UCSD-AML1 (cell line): ENCODE data around the gene PTPRF.
"Not testable (repeated sequence)": the region's sequence is repeated elsewhere in the genome, so short reads cannot be mapped to it uniquely, and the experiment has no call there.

Experiments used
- DNase-seq: peaks from one replicate; lab custom pipeline; 2025; ENCODE audit not compliant: unreplicated experiment; lab: John Stamatoyannopoulos, UW

Gene PTPRF

DNA sequence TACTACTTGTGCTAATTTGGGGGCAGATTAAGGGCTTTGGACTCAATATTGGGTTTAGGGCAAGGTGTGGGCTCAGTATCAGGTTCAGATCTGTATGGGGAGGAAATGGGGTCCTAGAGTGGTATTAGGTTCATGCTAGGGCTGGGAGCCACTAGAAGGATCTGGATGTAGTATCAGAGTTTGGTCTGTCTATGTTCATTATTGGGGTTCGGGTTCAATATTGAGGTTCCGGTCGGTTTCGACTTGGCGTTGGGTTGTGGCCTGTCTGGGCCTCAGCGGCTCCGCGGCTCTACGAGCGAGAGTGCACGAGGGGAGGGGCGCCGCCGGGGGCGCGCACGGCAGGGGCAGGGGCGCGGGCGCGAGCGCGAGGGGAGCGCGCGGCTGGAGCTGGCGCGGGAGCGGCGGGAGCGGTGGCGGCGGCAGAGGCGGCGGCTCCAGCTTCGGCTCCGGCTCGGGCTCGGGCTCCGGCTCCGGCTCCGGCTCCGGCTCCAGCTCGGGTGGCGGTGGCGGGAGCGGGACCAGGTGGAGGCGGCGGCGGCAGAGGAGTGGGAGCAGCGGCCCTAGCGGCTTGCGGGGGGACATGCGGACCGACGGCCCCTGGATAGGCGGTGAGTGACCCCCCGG, at the start of gene PTPRF:
Gene PTPRF, plus strand, starts transcription at position 401 of the 624 bp plus-strand sequence. CDS start 14,193 bp downstream, outside the sequence.
- no peak for DNase-seq

DNA sequence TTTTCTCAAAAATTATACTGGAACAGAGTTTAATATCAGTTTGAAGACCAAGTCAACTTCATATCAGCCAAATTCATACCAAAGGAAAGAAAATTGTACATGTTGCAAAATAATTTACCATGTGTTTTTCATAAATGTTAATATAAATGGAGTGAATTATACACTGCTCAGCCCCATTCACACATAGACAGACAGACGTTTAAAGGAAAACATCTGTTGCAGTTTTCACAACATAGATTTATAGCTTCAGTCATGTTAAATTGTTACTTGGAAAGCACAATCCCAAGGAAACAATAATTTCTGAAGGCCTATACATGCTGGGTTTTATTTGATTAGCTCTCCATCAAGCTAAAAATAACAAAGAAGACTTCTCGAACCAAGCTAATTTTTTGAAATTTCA, 49.2 kb upstream of the PTPRF start:
- DNase-seq: no peak

DNA sequence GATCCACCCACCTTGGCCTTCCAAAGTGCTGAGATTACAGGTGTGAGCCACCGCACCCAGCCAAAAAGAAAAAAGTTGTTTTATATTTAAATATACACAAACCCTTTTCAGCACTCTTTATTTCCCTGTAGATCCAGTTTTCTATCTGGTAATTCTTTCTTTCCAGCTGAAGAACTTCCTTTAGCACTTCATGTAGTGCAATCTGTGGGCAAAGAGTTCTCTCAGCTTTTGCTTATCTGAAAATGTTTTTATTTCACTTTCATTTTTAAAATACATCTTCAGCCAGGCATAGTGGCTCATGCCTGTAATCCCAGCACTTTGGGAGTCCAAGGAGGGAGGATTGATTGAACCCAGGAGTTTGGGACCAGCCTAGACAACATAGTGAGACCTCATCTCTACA, 48.5 kb upstream of the PTPRF start:
- no peak for DNase-seq

DNA sequence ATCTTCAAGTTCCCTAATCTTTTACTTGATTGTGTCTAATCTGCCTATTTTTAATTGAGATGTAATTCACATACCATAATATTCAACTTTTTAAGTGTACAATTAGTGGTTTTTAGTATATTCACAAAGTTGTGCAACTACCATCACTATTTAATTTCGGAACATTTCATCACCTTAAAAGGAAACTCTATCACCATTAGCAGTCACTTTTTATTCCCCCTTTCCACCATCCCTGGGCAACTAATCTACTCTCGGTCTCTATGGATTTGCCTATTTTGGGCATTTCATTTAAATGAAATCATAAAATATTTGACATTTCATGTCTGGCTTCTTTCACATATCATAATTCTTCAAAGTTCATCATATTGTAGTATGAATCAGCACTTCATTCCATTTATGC, 46.3 kb upstream of the PTPRF start:
- DNase-seq: no peak

DNA sequence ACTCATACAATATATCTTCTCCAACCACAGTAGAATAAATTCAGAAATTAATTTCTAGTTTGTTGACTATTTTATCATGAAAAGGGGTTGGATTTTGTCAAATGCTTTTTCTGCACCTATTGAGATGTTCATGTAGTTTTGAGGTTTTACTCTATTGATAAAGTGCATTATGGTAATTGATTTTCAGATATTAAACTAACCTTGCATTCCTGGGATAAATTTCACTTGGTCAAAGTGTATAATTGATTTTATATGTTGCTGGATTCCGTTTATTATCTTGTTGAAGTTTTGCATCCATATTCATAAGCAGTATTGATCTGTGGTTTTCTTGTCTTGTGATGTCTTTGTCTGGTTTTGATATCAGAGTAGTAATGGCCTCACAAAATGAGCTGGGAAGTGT, 42.5 kb upstream of the PTPRF start:
- DNase-seq: no peak

DNA sequence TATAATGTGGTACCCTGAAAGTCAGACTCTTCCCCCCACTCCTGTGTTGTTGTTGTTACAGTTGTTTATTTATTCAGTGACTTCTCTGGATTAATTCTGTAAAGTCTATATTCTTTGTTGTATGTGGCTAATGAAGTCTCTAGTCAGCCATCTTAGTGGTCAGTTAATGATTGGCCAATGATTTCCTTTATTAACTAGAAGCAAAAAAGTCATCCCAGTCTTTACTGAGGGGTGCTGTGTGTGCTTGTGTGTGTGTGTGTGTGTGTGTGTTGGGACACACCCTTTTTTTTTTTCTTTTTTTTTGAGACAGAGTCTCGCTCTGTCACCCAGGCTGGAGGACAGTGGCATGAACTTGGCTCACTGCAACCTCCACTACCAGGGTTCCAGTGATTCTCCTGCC, 39.6 kb upstream of the PTPRF start:
- no peak for DNase-seq

DNA sequence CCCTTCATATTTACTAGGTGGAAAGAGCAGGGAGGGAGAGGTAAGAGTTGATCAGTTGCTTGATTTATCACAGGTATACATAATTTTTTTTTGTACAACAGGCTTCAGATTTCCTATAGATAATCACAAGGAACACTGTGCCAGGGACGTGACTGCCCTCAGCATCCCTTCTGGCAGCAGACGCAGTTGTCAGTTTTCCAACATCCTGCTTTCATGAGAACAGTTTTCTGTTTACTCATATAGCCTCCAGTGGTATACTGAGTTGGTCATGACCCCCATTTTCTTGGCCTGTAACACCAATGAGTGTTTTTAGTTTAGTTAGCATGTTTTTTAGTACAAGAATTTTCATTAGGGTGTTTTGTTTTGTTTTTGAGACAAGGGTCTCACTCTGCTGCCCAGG, 37.9 kb upstream of the PTPRF start:
- no peak for DNase-seq

DNA sequence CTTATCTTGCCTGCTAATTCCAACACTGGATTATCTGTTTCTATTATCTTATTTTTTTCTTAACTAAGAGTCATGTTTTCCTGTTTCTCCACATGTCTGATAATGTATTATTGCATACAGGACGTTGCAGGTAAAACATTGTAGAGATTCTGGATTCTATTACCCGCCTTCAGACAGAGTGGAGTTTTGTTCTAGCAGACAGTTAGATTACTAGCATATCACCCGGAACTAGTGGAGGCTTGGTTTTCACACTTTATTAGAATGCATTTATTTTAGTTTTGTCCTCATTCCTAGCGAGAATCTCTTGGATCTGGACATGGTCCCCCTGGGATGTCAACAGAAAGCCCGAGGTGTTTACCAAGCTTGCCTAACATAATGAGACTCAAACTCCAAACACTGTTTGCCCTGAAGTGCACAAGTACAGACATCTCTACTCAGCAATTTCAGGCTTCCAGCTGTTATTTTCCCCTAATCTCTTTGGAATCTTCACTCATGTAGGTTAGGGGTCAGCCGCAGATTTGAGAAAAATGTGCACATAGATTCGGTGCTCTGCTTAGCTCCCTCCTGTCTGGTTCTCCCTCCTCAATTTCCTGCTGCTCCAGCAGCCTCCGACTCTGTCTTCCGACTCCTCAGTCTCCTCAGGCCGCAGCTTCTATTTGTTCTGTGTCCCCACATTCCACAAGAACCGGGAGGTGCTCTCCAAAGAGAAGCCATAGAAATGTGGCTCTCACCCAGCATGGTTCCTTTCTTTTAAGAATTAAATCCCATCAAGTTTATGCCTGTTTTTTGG, 36.8 kb upstream of the PTPRF start:
- DNase-seq: no peak

DNA sequence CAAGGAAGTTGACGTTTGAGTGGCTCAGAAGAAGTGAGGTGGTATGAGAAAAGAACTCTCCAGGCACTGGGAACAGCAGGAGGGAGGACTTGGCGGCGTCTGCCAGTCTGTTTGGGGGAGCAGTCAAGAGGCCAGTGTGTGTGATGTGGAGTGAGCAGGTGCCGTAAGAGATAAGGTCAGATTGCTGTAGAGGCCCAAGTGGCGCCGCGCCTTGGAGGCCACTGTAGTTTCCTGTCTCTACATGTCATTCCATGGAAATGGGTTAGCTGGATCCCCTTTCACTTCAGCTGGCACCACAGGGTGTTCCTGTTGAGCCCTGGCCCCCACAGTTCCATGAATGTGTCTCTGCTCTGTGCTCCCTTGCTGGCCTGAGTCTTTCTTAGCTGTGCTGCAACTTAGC, 35.5 kb upstream of the PTPRF start:
- no peak for DNase-seq

DNA sequence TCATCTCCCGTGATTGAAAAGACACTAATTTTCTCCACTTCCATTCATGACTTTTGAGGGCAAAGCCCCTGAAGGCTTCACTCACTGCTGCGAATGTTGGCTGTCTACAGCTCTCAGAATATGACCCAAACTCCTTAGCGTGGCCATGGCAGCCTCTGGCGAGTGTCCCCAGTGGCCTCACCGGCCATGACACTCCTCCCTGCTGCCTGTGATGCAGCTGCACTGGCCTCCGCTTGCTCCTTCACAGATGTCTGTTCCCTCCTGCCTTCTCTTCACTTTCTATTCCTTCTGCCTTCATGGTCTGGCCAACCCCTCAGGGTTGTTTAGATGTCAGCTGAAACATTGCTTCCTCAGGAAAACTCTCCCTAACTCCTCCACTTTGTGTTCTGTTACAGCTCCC, 30.8 kb upstream of the PTPRF start:
- DNase-seq: no peak

DNA sequence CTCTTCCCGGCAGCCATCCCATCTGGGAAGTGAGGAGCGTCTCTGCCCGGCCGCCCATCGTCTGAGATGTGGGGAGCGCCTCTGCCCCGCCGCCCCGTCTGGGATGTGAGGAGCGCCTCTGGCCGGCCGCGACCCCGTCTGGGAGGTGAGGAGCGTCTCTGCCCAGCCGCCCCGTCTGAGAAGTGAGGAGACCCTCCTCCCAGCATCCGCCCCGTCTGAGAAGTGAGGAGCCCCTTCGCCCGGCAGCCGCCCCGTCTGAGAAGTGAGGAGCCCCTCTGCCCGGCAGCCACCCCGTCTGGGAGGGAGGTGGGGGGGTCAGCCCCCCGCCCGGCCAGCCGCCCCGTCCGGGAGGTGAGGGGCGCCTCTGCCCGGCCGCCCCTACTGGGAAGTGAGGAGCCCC, 28.9 kb upstream of the PTPRF start:
- DNase-seq: not testable (repeated sequence)

DNA sequence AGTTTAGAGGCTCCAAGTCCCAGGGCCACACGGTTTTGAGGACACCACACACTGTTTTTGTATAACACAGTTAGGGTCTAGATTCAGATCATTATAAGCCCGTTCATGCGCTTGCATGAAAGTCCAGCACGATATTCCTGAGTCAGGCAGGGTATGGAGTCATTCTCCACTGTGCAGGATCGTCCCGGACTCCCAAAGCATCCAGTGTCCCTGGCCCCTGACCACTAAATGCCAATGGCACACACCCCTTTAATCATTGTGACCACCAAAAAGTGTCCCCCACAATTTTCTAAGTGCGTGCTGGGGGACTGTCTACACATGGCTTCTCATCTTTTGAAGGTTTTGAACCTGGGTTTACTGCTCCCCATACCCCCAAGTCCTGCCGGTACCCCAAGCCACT, 27.1 kb upstream of the PTPRF start:
- DNase-seq: no peak

DNA sequence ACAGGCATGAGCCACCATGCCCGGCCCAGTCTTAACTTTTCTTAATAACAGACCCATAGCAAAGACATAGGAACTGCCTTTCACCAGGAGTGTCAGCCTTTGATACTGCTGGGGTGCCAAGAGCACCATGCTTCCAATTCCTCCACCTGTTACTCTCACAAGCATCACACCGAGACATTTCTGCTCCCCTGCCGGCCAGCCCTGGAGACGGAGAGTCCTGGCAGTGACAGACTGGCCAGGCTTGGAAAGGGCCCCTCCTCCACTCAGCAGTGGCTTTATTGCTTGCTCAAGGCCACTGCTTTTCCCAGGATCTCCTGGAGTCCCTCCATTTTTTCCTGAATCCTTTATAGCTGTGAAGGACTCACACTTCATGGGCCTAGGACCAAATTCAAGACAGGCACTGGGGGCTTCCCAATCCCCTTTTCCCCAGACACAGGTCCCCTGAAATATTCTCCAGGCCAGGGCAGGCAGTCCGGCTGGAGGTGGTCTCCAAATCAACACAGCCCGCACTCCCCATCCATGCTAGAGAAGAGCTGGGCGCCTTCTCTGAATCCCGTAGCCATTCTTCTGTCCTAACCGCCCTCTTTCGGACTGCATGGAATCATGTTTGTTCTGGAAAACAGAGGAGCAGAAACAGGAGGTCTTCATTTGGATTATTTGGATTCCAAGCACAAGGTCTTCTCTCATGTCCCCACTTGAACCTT, 25.5 kb upstream of the PTPRF start:
- DNase-seq: no peak

DNA sequence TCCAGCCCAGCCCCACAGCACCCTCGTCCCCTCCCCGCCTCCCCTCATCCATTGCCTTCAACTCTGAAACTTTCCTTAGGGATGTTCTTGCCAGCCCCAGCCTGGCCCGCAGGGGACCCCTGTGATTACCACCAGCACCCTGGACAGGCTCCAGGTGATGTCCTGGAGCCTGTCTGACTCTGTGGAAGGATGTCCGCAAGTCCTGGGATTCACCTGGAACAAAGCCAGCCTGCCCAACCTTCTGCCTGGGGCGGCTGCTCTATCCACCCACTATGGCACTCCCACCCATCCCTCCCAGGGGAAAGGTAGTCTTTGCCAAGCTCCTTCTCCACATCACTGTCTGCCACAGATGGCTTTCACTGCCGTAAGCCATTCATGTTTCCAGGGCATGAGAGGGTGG, 24.4 kb upstream of the PTPRF start:
- DNase-seq: no peak

DNA sequence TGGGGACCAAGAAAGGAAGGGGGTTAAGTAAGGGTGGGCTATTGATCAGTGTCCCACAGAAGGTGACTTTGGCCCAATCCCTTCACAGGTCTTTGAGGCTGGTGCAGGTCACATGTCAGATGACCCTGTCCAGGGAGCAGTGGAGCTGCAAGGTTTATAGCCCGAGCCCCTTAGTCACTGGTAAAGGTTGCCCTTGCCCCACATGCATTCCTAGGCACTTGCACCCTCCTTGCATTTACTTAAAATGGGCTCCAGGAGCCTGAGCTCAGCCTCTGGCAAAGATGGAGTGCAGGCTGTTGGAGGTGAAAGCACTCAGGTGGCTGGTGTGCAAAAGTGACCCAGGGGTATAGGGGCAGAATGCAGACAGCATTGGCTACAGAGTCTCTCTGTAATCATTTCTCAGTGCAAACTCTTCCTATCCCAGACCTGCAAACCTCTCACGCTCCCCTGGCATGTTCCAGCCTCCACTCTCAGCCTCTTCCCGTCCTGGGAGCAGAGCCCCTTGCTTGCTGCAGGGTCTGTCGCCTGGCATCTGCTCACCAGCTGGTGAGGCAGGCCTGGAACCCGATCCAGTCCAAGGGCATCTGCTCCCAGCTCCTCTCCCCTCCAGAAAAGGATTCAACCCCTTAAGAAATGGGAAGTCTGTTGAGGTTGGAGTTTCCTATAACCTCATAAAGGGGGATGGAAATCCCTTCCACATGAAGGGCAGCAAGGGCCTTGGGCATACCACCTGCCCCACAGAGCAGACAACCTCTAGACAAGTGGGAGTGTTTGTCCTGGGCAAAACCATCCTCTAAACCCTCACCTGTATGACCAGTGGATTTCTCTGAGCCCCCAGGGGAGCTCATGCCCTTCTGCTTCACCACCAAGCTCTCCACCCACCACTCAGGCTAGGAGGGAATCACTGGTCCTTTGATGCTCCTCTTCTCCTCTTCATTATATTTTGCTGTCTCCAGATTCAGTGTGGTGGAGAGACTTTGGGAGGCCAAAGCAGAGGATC, 23.1 kb upstream of the PTPRF start:
- DNase-seq: no peak

DNA sequence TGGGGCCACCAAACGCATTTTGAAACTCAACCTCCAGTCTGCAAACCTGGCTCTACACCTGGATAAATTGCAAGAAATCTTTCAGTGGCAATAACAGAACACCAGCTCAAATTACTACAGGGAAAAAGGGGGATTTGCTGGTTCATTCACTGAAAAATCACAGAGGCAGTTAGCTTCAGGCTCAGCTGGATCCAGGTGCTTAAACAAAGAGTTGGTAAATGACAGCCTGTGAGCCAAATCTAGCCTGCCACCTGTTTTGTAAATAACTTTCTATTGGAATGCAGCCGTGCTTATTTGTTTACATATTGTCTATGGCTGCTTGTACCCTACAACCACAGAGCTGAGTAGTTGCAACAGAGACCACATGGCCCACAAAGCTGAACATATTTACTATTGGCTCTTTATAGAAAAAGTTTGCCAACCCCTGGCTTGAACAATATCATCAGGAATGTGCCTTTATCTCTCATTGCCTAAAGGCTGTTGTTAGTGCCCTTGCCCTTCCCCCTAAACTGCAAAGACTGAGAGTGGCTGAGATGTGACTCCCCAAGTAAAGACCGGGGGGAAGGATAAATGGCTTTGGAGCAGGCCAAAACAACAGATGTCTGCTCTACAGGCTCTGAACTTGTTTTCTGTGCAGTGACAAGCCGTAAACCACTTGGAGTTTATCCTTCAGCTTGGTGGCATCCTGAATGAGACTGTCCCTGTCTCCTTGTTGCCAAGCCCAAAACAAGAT, 21.5 kb upstream of the PTPRF start:
- no peak for DNase-seq

DNA sequence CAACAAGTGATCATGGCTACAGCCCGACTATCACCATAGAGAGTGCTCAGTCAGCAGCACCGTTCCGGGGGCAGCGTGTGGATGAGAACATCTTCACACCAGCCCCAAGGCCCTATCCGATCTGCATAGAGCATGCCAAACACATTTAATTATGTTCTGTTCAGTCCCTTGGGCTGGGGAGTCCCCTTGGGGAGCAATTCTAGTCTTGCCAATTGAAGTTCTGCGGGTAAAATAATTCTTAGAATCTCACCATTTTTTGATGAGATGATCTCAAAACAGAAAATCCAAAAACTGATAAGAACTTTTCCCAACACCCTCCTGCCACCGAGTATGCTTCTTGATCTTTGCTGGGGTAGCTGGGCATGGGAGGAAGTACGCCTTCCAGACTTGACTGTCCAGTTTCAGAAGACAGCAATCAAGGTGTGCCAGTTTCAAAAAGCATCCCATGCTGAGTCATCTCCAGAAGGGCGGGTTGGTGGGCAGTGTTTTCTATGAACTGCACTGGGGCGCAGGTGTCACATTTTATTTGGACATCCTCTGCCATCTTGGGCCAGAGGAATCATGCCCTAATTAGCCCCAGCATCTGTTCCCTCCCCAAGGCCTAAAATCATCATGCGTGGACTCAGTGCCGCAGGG, 20.8 kb upstream of the PTPRF start:
- DNase-seq: no peak

DNA sequence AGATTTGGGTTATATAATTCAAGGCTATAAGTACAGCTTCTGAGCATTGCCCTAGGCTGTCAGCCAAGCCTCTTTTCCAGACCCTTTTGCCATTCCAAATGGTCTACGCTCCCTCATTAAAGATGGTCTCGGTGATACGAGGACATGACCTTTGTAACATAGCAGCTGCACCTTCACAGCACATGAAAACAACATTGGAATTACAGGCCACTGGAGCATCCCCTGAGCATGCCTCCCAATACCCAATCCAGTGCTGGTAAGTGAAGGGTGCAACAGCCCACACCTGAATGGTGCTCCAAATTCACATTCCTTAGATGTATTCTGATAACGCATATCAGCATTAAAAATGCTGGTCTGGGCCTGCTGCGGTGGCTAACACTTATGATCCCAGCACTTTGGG, 20.1 kb upstream of the PTPRF start:
- no peak for DNase-seq

DNA sequence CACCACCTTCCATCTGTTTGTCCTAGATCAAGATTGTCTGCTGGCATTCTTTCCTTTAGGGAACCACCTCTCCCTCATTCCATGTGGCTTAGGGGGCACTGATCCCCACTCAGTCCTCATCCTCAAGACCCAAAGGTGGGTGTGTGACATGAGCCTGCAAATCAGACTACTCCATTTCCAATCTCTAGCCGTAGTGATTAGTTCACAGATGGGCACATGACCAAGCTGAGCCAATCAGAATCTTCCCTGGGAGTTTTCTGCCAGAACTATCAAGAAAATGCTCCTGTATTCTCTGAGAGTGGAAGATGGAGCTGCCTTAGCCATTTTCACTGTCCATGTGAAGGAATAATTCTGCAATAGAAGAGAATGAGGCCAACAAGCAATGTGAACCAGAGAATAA, 19.3 kb upstream of the PTPRF start:
- no peak for DNase-seq

DNA sequence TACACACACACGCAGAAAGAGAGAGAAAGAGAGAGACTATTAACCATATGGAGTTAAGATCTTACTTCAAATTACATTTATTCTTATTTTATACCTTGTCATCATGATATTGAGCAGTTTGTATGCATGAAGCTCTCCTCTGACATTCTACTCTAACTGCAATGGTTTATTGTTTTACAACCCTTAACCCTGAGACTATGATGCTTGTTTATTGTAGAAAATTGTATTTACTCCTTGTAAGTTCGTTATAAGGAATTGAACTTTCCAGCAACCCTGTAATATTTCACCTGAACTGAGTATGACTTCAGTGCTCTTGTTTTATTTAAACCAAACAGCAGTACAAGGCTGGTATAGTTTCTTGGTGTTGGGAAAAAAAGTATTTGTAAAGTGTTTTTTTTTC, 18.6 kb upstream of the PTPRF start:
- DNase-seq: no peak
